Retinal pigment epithelial cell (primary cell): Measurements from ENCODE around the gene PDIA5.

Source experiments
- DNase-seq: peaks from one replicate; pipeline ENCODE4 v3.0.0-alpha.2; 2010; ENCODE audit warnings: low read depth
- H3K4me3 ChIP-seq: 2 replicates; pipeline ENCODE4 v1.5.1; 2011; ENCODE audit warnings: mild to moderate bottlenecking, low read length, control low read depth, moderate library complexity
- TF ChIP-seq, protein P1 (sequence below): conservative IDR thresholded peaks from 2 replicates; pipeline ENCODE4 v1.5.1; 2011; ENCODE audit warnings: low read depth, low read length, control low read depth, inconsistent platforms

PDIA5 gene

DNA sequence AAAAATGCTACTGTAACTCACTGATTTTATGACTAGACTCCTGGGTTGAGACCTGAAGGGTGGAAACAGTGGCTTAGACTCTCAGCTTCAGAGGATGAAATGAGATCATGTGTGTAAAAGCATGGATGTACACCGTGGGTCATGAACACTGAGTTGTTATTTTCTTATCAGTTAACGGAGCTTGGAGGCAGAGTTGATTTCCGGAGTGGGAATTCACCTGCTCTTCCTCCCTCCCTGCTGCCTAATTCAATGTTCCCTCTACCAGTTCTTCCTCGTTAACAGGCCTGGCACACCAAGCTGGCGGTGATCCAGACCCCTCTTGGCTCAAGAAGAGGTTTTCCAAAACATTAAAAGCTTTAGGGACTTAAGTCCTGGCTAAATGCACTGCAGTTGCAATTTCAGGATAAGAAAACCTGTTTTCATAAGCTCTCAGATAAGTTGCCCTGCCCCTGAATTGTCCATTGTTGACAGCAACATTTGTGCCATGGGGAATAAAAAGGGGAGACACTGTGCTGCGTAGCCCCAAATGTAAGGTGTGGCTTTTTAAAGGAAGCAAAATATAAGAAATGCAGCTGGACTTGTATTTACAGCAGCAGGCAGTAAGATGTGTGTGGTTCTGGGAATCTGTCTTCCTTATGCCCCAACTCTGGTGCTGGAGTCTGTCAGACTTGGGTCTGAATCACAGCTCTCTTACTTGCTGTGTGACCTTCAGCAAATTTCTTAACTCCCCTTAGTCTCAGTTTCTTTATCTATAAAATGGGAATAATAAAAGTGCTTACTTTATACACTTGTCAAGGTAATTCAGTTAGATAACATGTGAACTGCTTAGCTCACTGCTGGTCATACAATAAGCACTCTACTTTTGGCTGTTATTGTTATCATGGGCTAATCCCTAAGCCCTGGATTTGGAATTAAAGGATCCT, 9.9 kb downstream of the PDIA5 start:
- TF ChIP-seq, protein P1, sequence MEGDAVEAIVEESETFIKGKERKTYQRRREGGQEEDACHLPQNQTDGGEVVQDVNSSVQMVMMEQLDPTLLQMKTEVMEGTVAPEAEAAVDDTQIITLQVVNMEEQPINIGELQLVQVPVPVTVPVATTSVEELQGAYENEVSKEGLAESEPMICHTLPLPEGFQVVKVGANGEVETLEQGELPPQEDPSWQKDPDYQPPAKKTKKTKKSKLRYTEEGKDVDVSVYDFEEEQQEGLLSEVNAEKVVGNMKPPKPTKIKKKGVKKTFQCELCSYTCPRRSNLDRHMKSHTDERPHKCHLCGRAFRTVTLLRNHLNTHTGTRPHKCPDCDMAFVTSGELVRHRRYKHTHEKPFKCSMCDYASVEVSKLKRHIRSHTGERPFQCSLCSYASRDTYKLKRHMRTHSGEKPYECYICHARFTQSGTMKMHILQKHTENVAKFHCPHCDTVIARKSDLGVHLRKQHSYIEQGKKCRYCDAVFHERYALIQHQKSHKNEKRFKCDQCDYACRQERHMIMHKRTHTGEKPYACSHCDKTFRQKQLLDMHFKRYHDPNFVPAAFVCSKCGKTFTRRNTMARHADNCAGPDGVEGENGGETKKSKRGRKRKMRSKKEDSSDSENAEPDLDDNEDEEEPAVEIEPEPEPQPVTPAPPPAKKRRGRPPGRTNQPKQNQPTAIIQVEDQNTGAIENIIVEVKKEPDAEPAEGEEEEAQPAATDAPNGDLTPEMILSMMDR = no peak
- no peak for DNase-seq
- H3K4me3 ChIP-seq = no peak overlapping the region

DNA sequence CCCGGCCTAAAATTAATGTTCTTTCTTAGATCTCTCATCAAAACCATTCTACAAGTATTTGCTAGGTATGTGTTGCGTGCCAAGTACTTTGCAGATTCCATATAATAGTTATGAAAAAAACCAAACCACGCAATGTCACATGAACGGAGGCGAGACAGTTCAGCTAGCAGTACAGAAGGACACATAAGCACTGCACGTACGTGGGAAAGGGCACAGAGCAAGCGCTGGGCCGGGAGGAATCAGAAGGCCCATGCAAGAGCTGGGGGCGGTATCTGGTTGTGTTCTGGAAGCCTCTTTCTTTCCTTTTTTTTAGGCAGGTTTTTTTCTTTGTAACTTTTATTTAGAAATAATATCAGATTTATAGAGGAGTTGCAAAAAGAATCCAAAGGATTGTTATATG, 11.3 kb downstream of the PDIA5 start:
- DNase-seq = no peak
- TF ChIP-seq, protein P1 = no peak
- H3K4me3 ChIP-seq = no peak overlapping the region

DNA sequence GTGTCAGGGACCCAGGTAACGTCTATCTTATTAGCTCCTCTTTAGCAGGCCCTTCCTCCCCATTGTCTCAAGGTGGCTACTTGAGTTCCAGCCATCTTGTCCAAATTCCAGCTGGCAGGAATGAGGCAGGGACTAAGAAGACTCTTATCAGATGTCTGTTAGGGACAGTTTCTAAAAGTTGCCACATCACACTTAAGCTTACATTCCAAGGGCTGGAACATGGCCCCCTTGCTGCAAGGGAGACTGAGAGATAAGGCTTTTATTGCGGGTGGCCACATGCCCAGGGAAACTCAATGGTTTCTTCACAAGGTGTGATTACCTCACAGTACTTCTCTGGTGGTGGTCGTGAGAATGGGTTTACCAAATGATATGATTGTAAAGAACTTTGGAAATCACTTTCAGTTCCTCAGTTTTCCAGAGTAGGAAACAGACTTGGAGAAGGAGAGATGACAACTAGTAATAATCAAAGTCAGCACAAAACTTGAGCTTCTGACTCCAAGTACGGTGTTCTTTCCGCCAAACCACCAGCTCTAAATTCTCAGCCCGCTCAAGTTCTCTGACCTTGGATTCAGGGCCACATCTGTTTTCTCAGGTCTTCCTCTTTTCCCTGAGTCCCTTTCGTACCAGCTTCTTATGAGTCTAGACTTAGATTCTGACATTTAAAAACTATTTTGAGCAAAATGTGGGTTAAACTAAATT, 14.2 kb downstream of the PDIA5 start:
- H3K4me3 ChIP-seq = no peak overlapping the region
- DNase-seq = no peak
- TF ChIP-seq, protein P1 = no peak

DNA sequence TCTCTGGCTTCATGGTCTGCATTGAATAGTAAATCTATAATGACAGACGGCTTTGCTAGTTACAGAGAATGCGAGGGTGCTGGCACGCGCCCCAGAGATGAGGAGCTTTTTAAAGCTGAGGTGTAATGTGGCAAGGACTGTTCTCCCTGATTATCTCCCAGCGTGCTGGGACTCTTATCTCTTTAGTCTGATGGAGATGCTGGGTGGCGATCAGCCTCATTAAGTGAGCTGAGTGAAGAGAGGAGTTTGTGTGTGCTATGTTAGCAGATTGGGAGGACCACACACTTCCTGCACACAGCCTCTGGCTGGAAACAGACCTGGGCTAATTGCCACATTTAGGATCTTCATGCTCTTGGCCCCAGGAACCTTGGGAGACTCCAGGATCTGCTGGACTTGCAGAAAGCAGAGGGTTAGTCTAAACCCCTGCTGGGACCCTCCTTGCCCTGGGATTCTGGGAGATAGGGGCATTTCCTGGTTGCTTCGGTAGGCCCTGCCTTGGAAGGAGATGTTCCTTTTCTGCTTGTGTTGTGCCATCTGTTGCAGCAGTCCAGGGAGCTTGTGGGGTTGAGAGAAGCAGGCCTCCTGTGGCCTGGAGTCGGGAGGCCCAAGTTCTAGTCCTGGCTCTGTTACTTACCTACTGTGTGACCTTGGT, 15.0 kb downstream of the PDIA5 start:
- TF ChIP-seq, protein P1 = no peak
- H3K4me3 ChIP-seq = no peak overlapping the region
- DNase-seq = no peak

DNA sequence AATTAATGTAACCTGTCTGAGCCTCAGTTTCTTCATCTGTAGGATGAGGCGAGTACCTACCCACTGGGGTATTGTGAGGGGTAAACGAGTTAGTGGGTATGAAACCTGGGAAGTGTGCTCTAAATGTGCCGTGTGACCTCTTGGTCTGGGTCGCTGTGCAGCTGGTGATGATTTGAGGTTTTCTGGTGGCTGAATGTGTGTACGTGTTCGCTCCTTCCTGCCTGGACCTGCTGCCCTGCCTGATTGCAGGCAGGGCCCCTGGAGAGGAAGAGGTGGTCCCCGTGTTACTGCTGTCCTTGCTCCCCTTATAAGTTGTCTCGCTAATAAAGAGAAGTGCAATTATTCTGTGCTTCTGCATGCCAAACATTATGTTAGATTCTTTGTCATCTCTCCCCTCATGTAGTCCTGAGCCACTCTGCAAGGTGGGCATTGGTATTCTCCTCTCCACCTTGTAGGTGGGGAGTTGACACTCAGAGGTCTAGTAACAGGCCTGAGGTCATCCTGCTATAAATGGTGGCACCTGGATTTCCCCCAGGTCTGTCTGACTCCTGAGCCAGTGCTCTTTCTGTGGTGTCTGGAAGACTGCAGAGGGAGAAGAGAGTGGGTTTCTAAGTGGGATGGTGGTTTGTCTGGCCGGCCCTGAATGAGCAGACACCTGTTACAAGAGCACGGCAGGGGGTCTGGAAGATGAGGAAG, 15.7 kb downstream of the PDIA5 start:
- no peak overlapping the region for H3K4me3 ChIP-seq
- no peak for DNase-seq
- TF ChIP-seq, protein P1 = no peak

DNA sequence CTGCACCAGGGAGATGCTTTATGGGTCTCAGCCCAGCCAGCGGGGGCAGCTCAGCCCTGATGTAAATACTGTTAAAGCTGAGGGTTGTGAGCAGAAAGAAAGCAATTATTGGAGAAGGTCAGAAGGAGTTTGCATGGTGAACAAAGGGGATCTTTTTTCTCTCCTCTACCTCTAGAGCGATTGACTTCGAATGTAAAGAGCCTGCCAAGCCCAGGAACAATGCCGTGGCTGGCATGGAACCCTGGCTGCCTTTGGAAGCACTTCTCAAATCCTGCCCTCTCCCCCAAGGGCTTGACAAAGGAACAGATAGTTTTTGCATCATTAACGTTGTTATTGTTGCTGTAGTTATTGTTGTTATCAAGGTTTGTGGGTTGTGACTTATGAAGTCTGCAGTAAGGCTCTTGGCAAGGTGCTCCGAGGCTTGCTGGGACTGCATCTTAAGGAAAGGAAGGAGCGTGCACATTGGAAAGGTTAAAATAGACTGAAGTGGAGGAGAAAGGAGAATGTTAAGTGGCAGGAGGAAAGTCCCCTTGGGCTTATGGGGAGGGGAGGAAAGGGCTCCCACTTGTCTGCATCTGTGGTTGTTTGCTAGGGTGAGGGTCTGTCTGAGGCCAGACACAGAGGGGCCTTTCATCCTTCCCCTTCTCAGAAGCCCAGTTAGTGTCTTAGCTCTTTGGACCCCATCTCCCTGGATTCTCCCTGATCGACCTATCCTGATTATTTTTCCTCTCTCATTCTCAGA, 16.7 kb downstream of the PDIA5 start:
- DNase-seq = no peak
- TF ChIP-seq, protein P1 = no peak
- no peak overlapping the region for H3K4me3 ChIP-seq
